Measurements from ENCODE around the gene WNT1. TPM values are rescaled to one million over a fixed set of nuclear protein-coding genes. Genes with fewer than 3 reads are reported as not detected.

WNT1 gene
- total RNA-seq, 1 experiment from 2014 or later: not detected

- DNase-seq (ENCODE audit: low spot score): no peak
These were observed 3.0 kb downstream of the WNT1 start for GRCh38 chr12:48980953-48981756.

- DNase-seq (ENCODE audit: low spot score): no peak
These were observed 3.6 kb downstream of the WNT1 start for GRCh38 chr12:48981757-48982157.

GRCh38 chr12:48982397-48983080, 4.4 kb downstream of the WNT1 start:
- DNase-seq (ENCODE audit: low spot score): no peak

- peak; percentile 24 for DNase-seq (ENCODE audit: low spot score)
These were observed 7.4 kb downstream of the WNT1 start for GRCh38 chr12:48985475-48985897.

GRCh38 chr12:48985901-48986300, 7.8 kb downstream of the WNT1 start:
- no peak for DNase-seq (ENCODE audit: low spot score)

GRCh38 chr12:48986720-48987291, 8.7 kb downstream of the WNT1 start:
- DNase-seq (ENCODE audit: low spot score): no peak

GRCh38 chr12:48988030-48988649, 10.0 kb downstream of the WNT1 start:
- DNase-seq (ENCODE audit: low spot score): peak; percentile 40

GRCh38 chr12:48990552-48990951, 12.4 kb downstream of the WNT1 start:
- DNase-seq (ENCODE audit: low spot score): no peak

GRCh38 chr12:48991247-48992050, 13.3 kb downstream of the WNT1 start:
- peak; percentile 52 for DNase-seq (ENCODE audit: low spot score)

GRCh38 chr12:48993787-48994186, 15.7 kb downstream of the WNT1 start:
- no peak for DNase-seq (ENCODE audit: low spot score)

GRCh38 chr12:48994224-48995085, 16.3 kb downstream of the WNT1 start:
- no peak for DNase-seq (ENCODE audit: low spot score)

- DNase-seq (ENCODE audit: low spot score): peak; percentile 78
These were observed 17.2 kb downstream of the WNT1 start for GRCh38 chr12:48995086-48995879.

GRCh38 chr12:48996794-48997718, 18.9 kb downstream of the WNT1 start:
- DNase-seq (ENCODE audit: low spot score): no peak

GRCh38 chr12:48997719-48998496, 19.8 kb downstream of the WNT1 start:
- no peak for DNase-seq (ENCODE audit: low spot score)

- DNase-seq (ENCODE audit: low spot score): no peak
These were observed 20.6 kb downstream of the WNT1 start for GRCh38 chr12:48998497-48999353.

GRCh38 chr12:48999371-49000131, 21.4 kb downstream of the WNT1 start, which contains the start of gene DDN:
TSS of gene DDN (minus strand) at chr12:48999375. CDS start at chr12:48999287, 88 bp downstream.
- DNase-seq (ENCODE audit: low spot score): peak; percentile 59
